GM18517 (cell line): ENCODE measurements around the gene MELTF.

Experiments
- ATAC-seq: cut with Tn5 transposase; IDR thresholded peaks from one replicate; pipeline ENCODE4 v1.9.1; 2021; ENCODE audit warnings: mild to moderate bottlenecking, moderate library complexity; ENCODE audit not compliant: unreplicated experiment

Gene MELTF

DNA sequence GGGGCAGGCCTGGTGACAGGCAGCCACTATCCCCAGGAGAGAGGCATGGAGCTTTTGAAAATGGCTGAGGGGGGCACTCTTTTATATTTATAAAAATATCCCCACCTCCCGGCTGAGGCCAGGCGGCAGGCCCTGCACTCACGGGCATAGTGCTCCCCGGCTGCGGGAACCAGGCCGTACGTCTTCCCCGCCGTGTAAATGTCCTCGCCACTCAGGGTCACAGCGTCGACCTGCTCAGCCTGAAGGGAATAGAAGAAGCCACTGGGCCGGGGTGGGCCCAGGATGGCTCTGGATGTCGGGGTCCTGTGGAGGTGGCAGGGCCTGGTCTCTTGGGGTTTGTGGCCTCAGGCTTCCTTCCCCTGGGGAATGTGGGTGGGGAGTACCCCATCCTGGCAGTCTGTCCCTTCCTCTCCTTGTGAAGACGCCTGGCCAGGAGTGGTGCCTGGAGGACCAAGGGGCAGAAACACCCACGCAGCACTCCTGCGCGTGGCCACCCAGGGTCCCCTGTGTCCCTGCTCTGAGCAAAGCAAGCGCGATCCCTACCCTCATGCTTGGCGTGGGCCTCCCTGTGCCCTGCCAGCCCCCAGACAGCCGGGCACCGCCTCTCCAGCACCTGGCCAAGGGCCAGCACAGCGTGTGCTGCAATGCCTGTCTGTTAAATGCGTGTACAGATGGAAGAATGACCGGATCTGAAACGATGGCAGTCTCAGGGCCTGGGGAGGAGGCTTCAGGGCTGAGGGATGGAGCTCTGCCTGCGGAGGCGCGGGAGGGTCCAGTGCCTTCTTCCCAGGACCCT, 18.9 kb downstream of the MELTF start:
- no peak for ATAC-seq

DNA sequence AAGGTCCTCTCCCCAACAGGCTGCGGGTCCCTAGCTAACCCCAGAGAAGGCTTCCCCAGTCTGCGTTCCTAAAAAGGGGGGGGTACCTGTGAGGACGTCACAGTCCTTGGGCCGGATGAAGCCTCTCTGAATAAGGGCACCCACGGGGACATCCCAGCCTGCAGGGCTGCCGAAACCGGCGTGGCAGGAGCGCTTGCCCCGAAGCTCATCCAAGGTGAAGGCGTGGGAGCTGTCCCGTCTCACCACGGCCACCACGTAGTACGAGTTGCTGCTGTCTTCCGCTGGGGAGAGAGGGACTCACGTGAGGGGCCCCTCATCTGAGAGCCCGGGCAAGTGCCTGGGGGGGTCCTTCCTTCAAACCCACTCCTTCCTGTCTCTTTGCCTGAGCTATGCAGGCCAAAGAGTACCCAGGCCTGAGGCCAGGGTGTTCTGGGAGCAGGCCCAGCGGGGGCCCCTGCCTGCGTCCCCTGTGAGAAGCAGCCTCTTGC, 20.0 kb downstream of the MELTF start:
- no peak for ATAC-seq

DNA sequence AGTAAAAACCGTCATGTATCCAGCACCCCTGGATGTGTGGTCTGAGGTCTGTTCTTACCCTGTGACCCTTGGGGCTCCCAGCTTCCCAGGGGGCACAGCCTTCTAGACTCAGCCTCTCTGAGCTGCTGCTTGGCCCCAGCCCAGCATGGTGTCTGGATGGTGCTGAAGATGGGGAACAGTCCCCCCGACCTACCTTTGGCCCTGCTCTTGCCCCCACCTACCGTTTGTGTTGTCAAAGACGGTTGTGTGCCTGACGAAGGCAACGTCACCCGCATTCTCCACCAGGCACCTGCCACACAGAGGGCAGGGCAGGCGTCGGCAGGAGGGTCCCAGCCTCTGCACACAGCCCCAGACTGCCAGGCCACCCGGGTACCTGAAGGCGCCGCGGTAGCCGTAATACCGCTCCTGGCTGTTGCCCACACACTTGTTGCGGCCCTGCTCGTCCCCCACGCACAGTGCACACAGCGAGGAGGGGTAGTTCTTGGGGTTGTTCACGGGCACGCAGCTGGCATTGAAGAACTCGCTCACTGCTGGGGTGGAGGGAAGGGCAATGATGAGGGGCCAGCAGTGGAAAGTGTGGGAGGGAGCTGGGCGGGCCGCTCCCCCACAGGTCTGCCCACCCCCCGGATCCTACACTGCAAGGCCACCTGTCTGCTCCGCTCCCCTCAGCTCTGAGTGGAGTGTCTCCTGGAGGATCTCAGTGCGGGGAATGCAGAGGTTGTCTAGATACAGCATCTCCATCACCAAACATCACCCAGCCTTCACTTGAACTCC, 21.0 kb downstream of the MELTF start:
- no peak for ATAC-seq

GRCh38 chr3:197007953-197008352, 21.7 kb downstream of the MELTF start:
- ATAC-seq: no peak

GRCh38 chr3:197007296-197007940, 22.2 kb downstream of the MELTF start:
- ATAC-seq: no peak

- ATAC-seq: no peak
Observed at GRCh38 chr3:197006860-197007259, 22.8 kb downstream of the MELTF start.

DNA sequence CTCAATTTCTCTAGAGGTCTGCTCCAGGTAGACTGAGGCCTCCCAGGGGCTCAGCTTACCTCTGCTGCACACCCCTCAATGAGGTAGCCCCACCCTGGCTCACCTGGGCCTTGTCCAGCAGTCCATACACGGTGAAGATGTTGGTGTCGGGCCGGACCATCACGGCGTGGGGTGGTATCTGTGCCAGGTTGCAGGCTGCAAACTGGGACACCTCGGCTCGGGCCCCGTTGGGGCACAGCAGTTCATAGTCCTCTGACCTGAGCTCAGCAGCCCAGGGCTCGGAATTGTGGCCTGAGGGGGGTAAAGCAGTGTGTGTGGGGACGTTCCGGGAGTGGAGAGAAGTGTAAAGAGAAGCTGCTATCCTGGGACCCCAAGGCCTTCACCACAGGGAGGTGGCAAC, 23.2 kb downstream of the MELTF start:
- ATAC-seq: no peak

GRCh38 chr3:197003461-197004385, 25.9 kb downstream of the MELTF start:
- peak; percentile 12 for ATAC-seq

GRCh38 chr3:197002701-197003454, 26.7 kb downstream of the MELTF start:
- peak; percentile 59 for ATAC-seq

DNA sequence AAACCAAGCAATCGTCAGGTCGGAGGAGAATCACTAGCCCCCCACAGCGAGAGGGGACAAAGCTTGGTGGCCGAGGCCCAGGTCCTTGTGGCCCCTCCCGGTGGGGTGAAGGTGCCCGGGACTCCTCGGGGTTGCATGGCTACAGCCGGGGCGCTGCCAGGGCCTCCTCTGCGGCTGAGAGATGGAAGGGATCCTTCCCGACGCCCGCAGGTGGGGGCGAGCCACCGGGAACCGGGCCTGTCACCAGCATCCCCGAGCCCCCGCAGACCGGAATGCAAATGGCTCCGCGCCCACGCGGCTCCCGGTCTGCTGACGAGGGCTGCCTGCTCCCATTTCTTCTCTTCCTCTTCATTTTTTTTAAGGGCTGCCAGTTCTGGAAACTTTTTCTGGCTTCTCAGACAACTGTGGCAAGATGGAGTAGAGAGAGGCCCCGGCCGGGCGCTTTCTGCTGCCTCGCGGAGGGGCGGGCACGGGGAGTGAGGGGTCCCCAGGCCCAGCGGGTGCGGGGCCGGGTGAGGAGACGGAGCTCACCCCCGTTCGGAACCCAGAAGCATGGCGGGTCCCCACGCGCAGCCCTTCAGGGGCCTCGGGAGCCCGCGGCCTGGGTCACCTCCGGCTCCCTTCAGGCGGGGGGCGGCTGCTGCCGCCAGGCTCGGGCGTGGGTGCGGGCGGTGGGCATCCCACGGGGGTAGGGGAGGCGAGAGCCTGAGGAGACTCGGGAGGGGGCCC, 27.5 kb downstream of the MELTF start:
- ATAC-seq: no peak

DNA sequence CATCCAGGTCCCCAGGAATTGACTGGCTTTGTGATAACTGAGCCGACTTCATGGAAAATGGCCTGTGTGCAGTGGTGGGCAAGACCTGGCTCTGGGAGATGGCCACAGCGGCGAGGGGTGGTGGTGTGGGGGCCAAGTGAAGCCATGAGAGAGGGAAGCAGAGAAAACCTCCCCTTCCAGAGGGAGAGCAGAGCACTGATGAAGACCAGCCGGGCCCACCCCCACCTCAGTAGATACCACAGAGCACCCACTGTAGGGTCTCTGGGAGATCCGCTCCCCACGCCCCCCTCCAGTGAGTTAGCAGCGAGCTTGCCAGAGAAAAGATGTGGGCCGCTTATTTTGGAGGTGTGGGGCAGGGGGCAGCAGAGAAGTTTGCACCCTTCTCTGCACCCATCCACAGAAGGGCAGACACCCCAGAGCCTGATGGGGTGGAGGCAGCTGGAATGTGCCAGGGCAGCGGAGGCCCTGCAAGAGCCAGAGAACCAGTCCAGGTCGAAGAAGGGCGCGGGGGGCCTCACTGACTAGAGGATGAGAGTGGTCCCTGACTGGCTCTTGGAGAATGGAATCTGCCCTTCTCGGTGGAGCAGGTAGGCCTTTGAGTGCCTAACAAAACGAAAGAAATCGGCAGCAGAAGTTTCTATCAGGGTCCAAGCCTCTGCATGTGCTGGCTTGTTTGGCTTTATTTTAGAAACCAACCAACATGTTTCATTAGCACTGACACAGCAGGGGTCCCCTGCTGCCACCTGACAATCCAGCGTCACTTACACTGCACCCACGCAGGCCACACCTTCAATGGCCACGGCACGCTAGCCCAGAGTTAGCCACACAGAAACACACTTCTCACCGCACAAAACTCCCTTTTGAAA, 28.3 kb downstream of the MELTF start:
- ATAC-seq: no peak

GRCh38 chr3:197000211-197000610, 29.4 kb downstream of the MELTF start:
- ATAC-seq: no peak

DNA sequence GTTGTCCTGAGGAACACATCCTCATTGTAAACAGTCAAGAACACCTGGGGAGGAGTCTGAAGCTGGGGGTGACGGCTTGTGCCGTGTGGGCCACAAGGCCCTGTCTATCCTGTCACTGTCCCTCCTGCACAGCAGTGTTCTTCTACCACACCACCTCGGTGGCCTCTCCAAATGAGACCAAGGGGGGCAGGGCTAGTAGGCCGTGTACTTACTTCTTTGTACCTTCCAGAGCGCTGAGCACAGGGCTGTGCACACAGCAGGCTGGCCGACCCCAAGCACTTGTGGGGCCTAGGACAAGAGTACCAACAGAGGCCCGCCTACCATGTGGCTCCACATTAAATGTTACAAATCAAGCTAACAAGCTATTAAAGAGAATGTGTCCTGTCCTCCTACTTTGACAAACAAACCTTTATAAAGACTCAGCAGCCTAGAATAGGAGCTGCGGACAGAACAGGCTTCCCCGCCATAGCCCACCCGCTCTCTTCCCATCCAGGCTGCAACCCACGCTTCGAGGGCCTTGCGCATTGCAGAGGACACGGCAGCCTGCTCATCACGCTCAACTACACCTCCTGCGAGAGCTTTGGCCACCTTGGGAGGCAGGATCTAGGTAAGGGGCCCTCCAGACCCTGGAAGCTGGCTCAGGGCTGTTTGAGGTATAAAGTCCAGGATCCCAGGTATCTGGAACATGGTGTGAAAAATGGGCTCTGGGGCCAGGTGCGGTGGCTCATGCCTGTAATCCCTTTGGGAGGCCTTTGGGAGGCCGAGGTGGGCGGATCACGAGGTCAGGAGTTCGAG, 30.5 kb downstream of the MELTF start:
- ATAC-seq: no peak

GRCh38 chr3:196997311-196997710, 32.3 kb downstream of the MELTF start:
- no peak for ATAC-seq

- ATAC-seq: no peak
Observed at GRCh38 chr3:196996454-196997265, 33.0 kb downstream of the MELTF start.

- no peak for ATAC-seq
Observed at GRCh38 chr3:196995646-196996355, 33.8 kb downstream of the MELTF start.
